Activated gamma-delta T cell (primary cell): ENCODE results near the gene ATP2C1.

Source experiments
- DNase-seq: peaks from one replicate; lab custom pipeline; 2025; lab: John Stamatoyannopoulos, UW

Gene ATP2C1

DNA sequence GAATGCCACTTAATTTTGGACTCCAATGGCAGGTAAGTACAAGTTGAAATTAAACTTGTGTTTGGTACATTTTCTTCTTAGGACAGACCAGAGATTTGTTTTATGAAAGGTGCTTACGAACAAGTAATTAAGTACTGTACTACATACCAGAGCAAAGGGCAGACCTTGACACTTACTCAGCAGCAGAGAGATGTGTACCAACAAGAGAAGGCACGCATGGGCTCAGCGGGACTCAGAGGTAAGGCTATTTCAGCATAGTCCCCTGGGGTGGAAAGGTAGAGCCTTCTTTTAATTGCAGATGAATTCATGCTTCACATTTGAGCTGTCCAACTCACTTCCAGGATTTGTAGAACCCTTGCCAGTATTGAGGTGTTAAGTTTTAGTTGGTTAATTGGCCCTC is 81.4 kb downstream of the ATP2C1 start:
- no peak for DNase-seq

DNA sequence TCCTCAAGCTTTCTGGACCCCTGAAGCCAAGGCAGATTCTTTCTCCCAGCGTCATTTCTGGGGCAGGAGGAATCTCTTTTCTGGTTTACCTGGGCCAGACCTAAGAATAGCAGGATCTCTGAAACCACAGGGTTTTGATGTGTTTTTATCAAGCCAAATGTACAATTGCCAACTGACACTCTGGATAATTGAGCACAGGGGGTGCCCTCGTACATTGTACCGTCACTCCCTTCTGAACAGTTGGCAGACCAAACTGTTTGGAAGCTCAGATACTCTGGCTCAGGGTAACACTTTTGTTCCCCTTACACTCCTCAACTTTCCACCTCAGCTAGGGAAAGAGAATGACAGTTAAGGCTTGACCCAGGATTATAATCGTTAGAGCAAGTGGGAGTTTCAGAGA is 82.8 kb downstream of the ATP2C1 start:
- DNase-seq, result no peak

DNA sequence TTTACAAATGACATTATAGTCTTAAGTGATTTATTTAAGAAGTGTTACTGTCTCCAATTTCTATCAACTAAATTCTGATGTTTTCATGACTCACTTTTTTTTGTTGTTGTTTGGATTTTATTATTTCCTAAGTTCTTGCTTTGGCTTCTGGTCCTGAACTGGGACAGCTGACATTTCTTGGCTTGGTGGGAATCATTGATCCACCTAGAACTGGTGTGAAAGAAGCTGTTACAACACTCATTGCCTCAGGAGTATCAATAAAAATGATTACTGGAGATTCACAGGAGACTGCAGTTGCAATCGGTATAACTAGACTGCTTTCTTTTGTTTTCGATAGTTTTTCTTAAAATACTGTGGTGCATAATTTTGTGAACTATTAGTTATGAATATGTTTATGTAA is 85.2 kb downstream of the ATP2C1 start:
- DNase-seq, result no peak

DNA sequence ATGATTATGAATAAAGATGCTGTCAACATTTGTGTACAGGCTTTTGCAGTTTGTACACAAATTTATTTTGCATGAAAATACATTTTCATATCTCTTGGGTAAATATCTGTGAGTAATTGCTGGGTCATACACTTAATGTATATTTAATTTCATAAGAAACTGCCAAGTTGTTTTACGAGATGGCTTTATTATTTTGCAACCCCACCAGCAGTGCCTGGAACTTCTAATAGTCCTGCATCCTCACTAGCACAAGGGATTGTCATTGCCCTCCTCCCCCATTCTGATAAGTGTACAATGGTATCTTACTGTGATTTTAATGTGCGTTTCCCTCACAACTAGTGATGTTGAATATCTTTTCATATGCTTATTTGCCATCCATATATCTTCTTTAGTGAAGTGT is 87.6 kb downstream of the ATP2C1 start:
- no peak for DNase-seq

DNA sequence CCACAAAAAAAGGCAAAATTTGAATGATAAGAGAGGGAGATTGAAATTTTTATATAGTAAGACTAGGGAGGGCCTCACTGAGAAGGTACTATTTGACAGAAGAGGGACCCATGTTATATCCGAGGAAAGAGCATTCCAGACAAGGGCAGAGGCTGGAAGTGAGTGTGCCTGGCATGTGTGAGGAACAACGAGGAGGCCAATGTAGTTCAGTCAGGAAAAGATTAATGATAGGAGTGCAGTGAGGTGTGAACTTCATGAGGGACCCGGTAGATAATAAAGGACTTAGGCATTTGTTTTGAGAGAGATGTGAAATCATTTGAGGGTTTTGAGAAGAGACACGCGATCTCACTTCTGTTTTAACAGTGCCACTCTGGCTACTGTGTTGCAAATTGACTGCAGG is 96.4 kb downstream of the ATP2C1 start:
- DNase-seq, result no peak

DNA sequence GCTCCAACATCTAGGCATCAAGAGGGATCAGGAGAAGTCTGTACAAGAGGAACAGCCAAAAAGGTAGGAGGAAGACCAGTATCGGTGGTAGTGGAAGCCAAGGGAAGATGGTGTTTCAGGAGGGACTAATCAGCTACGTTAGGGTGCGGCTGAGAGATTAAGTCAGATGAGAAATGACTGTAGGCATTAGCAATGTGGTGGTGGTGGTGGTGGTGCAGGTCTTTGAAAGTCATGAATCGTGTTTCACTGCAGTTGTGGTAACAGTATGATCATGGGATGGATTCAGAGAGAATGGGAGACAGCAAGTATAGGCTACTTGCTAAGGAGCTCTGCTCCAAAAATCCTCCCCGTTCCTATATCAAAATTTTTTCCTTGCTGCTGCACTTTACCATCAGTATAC is 97.2 kb downstream of the ATP2C1 start:
- no peak for DNase-seq

DNA sequence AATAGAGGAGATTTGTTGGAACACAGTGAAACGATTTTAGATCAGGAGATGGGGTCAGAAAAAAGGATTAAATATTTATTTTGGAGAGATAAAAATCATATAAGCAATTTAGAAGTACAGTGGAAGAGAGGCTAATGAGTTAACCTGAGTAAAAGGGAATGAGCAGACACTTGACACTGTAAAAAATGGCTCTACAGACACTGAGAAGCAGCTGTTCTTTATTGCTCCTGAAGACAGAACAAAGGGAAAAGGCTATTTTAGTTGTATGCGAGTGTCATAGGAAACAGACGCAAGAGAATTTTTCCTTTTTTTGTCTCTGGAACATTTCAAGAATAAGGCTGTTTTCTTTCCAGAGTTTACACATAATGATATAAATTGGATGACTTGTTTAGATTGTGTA is 98.5 kb downstream of the ATP2C1 start:
- DNase-seq, result no peak

DNA sequence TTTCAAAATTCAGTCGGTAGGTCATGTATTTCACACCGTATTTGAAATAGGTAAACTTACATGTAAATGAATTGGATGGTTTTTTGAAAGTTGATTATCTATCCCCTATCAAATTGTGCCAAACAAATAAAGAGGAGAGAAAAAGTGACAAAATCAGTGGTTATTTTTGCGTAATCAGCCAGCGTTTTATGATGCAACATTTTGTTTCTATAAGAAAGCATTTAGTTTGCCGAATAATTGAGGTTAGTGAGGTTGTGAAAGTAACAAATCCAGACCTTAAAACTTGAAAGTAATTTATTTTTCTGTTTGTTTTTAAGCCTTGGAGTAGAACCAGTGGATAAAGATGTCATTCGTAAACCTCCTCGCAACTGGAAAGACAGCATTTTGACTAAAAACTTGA is 103.4 kb downstream of the ATP2C1 start:
- no peak for DNase-seq

DNA sequence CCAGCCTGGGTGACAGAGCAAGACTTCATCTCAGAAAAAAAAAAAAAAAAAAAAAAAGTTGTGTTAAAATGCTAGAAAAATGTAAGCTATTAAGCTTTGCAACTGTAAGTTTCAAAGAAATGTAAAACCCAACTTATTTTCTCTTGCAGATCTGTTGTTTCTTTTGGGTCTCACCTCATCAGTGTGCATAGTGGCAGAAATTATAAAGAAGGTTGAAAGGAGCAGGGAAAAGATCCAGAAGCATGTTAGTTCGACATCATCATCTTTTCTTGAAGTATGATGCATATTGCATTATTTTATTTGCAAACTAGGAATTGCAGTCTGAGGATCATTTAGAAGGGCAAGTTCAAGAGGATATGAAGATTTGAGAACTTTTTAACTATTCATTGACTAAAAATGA is 107.2 kb downstream of the ATP2C1 start:
- DNase-seq, result no peak

DNA sequence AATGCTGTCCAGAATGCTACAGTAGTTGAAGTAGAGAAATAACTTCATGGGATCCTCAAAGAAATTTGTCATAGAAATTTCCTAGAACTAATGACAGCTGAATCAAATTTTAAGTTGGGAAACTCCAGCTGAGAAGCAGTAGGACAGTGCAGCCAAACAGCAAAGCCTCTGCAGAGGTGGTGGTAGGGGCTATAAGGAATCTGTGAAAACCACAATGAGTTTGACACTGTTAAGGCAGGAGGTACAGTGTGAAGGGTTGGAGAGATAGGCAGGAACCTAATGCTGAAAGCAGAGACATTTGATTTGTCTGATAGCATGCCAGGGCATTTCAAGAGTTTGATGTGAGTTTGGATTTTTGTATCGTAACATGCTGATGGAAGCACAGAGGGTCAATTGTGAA is 110.7 kb downstream of the ATP2C1 start:
- DNase-seq, result no peak

DNA sequence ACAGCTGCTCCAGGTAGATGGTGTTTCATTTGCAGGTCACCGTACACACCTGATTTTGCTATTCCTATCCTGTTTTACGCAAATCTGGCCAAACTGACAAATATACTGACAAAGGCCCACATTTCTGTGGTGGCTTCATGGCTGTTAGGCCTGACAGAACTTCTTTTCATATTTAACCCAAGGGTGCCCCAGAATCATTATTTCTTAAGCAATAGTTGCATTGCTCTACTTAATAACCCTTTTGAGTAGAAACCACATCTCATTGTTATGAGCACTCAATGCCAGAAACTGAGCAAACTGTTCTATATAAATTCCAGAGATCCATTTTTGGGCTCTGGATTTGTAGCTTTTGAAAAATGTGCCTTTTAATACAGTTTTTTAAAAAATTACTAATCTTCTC is 113.4 kb downstream of the ATP2C1 start:
- DNase-seq, result no peak

DNA sequence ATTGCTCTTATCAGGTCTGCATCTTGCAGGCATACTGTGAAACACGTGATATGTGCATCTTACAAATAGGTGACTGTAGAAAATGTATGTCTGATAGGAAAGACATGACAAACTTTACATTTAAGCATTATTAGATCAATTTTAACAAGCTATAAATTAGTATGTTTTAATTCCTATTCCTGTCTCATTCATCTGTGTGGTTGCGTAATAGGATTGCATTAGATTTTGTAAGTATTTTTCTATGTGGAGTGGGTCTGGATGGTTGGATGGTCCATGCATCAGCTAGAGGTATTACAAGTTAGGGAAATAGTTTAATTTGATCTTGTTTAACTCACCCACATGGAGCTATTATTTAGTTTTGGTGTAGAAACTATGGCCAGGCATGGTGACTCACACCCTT is 113.9 kb downstream of the ATP2C1 start:
- DNase-seq, result no peak

DNA sequence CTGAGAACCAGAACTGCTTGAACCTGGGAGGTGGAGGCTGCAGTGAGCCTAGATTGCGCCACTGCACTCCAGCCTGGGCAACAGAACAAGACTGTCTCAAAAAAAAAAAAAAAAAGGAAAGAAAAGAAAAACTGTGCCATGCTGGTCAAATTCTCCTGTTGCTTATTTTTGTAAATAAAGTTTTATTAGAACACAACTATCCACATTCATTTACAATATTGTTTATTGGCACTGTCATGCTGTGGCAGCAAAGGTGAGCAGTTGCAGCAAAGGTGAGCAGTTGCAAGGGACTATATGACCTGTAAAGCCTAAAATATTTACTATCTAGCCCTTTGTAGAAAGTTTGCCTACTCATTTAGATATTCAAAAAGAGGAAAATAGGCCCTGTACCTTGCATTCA is 114.4 kb downstream of the ATP2C1 start:
- no peak for DNase-seq

DNA sequence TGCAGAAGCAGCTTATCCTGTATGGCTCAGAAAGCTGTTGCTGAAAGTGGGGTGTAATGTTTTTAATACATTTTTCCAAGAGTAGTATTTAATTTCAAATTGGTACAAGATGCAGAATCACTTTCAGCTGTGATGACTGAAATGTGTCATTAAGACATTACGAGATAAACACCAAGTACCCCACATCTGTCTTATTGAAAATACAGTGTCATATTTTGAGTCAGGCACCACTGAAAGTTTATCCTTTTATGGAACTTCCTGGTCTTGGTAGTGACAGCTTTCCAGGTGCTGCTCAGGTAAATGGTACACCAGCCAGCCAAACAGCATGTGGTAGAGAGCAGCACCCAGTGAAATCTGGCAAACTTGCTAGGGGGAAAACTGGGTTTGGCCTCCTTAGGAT is 115.8 kb downstream of the ATP2C1 start:
- DNase-seq, result no peak

DNA sequence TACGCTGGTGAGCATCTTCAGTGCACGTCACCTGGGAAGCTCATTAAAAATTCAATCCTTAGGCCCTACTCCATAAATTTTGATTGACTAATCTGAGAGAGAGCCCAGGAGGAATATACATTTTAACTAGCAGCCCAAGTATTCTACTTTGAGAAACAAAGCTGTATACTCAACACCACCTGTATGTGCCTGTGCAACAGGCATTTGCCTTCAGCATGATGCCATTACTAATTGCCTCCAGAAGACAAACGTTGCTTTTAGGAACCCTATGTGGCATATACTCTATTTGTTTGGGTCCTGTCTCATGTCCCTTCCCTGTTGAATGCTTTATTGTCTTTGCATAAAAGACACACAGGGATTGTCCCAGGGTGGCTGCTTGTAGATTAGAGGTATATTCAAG is 125.1 kb downstream of the ATP2C1 start:
- DNase-seq, result no peak

DNA sequence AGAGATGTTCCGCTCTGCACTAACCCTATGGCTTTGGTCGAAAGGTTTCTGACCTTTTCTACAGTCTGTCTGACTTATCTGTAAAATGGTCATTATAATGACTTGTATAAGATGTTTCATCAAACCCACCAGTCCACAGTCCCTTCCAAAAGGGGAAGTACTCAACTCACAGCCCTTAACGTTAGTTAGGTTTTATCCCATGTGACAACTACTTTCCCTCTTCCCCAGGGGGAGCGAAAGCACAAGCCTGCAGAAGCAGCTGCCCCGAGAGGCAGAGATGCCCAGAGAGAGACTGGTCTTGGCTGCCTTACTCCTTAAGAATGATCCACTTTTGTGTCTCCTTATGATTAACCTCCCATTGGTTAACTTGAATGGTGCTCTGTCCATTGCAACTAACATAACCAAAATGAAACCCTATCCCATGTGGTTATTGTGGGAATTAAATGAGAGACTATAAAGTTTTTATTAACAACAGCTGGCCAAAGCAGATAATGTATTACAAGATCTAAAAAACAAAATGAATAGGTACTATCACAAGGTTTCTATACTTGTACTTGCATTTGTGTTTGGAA is 126.3 kb downstream of the ATP2C1 start:
- DNase-seq, result no peak

DNA sequence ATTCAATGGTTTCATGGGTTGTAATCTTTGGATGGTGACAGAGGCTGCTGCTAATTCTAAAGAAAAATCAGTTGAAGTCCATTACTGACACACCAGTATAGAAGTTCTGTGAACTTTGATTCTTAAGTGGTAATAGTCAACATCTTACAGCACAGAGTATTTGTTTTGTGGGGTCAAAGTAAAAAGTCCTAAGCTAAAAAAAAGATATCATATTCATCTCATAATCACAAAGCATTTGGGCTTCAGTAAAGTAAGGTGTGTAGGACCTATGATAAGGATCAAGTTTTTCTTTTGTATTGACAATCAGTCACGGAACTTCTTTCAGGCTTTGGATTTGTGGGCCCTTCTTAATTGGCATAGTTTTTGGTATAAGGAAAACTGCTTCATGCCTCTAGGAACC is 131.7 kb downstream of the ATP2C1 start:
- DNase-seq, result no peak

DNA sequence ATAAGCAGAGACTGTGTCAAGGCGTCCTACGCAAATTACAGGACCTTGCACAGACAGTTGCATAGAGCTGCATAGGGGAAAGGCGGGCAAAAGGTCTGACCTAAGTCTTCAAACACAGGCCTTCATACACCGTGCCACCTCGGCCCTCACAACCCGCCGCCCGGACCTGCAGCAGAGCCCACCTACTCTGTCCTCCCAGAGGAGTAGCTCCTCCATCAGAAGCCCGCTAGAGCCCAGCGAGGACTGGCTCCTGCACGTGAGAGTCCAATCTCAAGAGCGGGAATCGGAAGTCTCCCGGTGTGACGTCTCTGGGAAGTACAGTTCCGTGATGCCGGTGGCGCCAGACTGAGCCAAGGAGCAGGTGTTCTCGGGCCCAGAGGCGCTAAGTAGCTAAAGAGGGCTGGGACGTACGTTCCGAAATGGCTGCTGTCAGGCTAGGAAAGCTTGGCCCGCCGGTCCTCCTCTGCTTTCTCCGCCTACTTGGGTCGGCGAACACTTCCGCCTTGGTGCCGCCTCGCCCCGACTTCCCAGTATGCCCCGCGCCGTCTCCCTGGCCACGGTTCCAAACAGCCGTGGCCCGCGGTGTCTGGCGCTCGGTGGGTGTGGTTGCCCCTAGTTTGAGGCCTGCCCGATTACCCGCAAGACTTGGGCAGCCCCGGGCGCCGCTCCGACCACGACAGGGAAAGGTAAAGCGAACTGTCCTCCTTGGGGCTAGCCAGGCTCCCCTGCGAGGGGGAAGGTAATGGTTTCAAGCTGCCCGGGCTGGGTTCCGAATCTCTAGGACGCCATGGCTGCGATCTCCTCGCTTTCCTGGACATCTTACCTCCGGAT is 132.7 kb downstream of the ATP2C1 start, which contains the start of the genes ASTE1 and NEK11:
TSS of gene ASTE1 (minus strand) at position 505 of the 831 bp plus-strand sequence. CDS start 1,519 bp downstream, outside the sequence.
TSS of gene NEK11 (plus strand) at position 557 of the 831 bp plus-strand sequence. CDS start 2,832 bp downstream, outside the sequence.
- DNase-seq, result peak; percentile 86

DNA sequence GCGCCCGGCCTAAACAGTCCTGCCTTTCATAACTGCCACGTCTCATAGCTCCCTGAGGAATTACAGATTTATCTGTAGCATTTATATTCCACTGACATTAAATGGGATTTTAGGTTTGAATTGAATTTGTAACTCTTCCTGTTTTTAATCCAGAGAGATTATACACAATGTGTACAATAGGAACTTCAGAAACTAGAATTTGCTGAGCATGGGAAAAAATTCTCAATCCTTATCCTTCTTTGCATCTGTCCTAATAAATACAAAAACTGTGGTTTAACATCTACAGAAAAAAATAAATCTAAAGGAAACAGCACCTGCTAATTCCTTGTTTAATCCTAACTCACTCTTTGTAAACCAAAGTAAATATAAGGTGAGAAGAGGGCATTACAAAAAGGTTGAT is 135.0 kb downstream of the ATP2C1 start:
- DNase-seq, result no peak

DNA sequence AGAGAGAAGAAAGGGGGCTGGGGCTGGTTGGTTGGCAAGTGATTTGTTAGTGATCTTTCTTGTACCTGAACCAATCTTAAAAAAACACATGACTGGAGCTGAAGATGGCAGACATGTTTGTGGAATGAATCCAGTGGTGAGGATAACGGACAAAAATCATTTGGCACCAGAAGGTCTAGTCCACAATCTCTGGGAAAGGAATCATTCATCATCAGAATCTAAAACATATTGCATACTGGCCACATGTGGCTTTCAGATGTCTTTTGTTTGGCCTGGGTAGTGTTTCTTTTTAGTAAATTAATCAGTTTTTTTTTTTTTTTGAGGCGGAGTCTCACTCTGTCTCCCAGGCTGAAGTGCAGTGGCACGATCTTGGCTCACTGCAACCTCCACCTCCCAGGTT is 137.8 kb downstream of the ATP2C1 start:
- DNase-seq, result no peak

DNA sequence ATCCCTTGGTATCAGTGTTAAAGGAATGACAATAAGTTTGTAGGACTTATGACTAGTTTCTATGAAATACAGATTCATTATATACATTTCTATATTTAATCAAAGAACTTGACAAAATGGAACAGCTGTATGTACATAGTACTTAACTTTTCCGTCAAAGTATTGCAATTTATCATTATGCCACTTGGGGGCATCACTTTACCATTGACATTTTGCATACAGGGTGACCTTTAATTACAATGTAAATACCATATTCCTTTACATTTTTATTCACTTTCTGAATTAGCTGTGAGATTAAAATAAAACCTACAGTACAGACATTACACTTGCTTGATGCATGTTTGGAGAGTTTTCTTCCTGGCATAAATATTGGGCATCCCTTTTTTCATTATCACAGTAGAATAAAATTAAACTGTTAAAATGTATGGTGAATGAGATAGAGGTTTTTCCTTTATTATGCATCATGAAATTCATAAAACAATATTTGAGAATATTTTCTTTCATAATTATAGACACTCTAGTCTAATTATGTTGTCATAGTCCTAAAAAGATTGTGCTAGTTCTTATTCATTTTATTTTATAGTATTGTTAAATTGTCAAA is 139.7 kb downstream of the ATP2C1 start:
- no peak for DNase-seq

DNA sequence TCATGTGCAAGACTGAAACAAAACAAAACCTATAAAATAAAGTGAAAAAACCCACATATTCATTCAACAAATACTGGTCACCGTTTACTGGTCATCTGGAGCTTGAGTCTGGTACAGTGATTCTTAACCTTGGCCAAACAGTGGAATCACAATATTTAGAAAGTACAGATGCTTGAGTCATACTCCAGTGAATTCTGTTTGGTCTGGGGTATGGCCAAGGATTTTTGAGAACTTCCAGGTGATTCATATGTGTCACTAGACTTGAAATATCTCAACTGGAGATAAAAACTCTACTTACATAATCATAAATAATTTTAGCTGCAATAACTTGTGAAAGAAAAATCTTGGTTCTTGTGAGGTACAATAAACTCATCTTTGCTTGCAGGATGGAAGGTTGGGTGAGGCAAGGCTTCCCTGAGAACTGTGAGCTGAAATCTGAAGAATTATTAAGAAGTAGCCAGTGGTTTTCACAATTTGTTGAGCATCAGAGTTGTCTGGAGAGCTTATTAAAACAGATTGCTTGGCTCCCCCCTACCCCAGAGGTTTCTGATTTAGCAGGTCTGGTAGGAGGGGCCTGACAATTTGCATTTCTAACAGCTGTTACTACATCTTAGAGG is 142.4 kb downstream of the ATP2C1 start:
- DNase-seq, result no peak

DNA sequence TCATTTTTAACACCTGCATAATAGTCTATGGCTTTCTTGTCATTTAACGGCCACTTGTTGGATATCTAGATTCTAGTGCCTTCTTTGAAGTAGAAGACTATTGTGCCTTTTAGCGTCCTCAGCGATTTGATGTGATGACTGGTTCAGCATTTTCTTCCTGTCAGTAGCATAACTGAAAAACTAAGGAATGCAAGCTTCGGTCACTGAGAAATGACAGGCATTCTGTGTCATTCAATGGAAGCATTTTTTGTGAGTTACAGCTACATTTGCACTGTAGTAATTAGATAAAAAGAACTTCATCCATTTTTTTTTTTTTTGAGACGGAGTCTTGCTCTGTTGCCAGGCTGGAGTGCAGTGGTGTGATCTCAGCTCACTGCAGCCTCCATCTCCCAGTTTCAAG is 143.1 kb downstream of the ATP2C1 start:
- DNase-seq, result no peak
